ENCODE results near the gene PDZRN4. TPM values are rescaled to one million over a fixed set of nuclear protein-coding genes. Genes with fewer than 3 reads are reported as not detected.
"Not testable (repeated sequence)": the region's sequence is repeated elsewhere in the genome, so short reads cannot be mapped to it uniquely, and the experiment has no call there.

Gene PDZRN4
- total RNA-seq, 1 experiment from 2014 or later, result not detected

DNA sequence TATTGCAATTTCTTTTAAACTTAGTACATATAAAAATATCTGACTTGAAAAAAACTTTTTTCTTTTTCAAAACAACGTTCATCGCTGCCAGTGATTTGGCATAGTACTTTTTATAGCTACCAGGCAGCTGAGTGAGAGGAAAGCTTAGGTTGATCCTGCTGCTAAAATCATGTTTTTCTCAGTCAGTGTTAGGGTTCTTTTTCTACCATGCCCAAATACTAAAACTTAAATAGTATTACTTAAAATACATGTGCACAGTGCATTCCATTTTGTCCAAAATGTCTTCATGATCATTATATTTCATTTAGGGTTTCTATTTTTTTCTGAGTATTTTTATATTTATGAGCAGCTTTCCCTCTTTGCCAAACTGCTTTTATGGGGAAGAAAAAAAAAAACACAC is 123.8 kb downstream of the PDZRN4 start:
- H3K4me1 Mint-ChIP-seq (ENCODE audit: low read depth, unreplicated experiment), result no peaks in the 10 kb centered on the region
- no peaks in the 10 kb centered on the region for H3K9me3 Mint-ChIP-seq (ENCODE audit: unreplicated experiment)
- no peaks in the 10 kb centered on the region for H3K4me1 ChIP-seq
- no peak overlapping the region for H3K4me3 Mint-ChIP-seq (ENCODE audit: unreplicated experiment)
- no peaks in the 10 kb centered on the region for H3K36me3 Mint-ChIP-seq (ENCODE audit: insufficient read depth, unreplicated experiment)
- no TSS peak for BruUV-seq (replicated peaks)
- TF ChIP-seq, protein P1, sequence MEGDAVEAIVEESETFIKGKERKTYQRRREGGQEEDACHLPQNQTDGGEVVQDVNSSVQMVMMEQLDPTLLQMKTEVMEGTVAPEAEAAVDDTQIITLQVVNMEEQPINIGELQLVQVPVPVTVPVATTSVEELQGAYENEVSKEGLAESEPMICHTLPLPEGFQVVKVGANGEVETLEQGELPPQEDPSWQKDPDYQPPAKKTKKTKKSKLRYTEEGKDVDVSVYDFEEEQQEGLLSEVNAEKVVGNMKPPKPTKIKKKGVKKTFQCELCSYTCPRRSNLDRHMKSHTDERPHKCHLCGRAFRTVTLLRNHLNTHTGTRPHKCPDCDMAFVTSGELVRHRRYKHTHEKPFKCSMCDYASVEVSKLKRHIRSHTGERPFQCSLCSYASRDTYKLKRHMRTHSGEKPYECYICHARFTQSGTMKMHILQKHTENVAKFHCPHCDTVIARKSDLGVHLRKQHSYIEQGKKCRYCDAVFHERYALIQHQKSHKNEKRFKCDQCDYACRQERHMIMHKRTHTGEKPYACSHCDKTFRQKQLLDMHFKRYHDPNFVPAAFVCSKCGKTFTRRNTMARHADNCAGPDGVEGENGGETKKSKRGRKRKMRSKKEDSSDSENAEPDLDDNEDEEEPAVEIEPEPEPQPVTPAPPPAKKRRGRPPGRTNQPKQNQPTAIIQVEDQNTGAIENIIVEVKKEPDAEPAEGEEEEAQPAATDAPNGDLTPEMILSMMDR (IDR thresholded peaks at IDR 0.05; ENCODE audit: insufficient read depth in 1 of 2, low read depth in 1 of 2, low read length in 1 of 2, severe bottlenecking in 1 of 2, unreplicated experiment in 1 of 2), result no peak
- H3K27ac Mint-ChIP-seq (ENCODE audit: unreplicated experiment), result no peak overlapping the region
- no peak for DNase-seq
- no peaks in the 10 kb centered on the region for H3K27me3 ChIP-seq (replicated peaks; ENCODE audit: control insufficient read depth, insufficient read depth, low read length)
- CTCF ChIA-PET, result no interaction called here
- intact Hi-C loops (cut with micrococcal nuclease; ENCODE audit: unreplicated experiment), result no loop called here
- POLR2A ChIA-PET, result no interaction called here
- H3K4me3 ChIP-seq (ENCODE audit: low read depth, low read length), result no peak overlapping the region
- H3K36me3 ChIP-seq (ENCODE audit: control insufficient read depth, insufficient read depth, low read length), result no peaks in the 10 kb centered on the region
- H3K9me3 ChIP-seq, result no peaks in the 10 kb centered on the region
- H3K27me3 Mint-ChIP-seq (ENCODE audit: insufficient read depth, unreplicated experiment), result no peaks in the 10 kb centered on the region

DNA sequence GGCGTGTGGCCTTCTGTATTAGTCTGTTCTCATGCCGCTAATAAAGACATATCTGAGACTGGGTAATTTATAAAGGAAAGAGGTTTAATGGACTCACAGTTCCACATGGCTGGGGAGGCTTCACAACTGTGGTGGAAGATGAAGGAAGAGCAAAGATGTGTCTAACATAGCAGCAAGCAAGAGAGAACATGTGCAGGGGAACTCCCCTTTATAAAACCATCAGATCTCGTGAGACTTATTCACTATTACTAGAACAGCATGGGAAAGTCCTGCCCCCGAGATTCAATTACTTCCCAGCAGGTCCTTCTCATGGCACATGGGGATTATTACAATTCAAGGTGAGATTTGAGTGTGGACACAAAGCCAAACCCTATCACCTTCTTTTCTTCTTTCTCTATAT is 124.3 kb downstream of the PDZRN4 start:
- POLR2A ChIA-PET; CTCF ChIA-PET; H3K27me3 Mint-ChIP-seq (ENCODE audit: insufficient read depth, unreplicated experiment); H3K27ac Mint-ChIP-seq (ENCODE audit: unreplicated experiment); H3K36me3 Mint-ChIP-seq (ENCODE audit: insufficient read depth, unreplicated experiment); H3K27me3 ChIP-seq (replicated peaks; ENCODE audit: control insufficient read depth, insufficient read depth, low read length); intact Hi-C loops (cut with micrococcal nuclease; ENCODE audit: unreplicated experiment); H3K4me1 Mint-ChIP-seq (ENCODE audit: low read depth, unreplicated experiment); H3K4me3 ChIP-seq (ENCODE audit: low read depth, low read length); DNase-seq; H3K4me3 Mint-ChIP-seq (ENCODE audit: unreplicated experiment); H3K9me3 ChIP-seq; H3K4me1 ChIP-seq; H3K36me3 ChIP-seq (ENCODE audit: control insufficient read depth, insufficient read depth, low read length); BruUV-seq (replicated peaks); H3K9me3 Mint-ChIP-seq (ENCODE audit: unreplicated experiment): not testable (repeated sequence)

DNA sequence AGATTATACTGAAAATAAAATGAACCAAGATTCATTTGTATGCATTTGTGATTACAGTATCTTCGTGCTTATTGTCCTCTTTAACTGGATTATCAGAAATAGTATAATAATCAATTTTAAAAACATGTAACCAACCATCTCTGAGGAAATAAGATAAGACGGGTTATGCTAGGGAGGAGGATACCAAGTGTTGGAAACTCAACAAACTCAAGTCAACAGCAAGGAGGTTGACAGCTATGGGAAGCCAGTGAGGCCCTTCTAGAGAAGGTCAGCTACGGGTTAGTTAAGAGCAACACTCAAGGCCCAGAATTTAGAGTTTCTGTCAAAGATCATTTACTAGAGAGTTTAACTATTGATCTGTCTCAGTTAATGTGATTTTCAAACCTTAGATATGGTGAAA is 137.2 kb downstream of the PDZRN4 start:
- H3K9me3 Mint-ChIP-seq (ENCODE audit: unreplicated experiment), result no peaks in the 10 kb centered on the region
- intact Hi-C loops (cut with micrococcal nuclease; ENCODE audit: unreplicated experiment), result no loop called here
- no TSS peak for BruUV-seq (replicated peaks)
- no peak for DNase-seq
- Histone ChIP-seq H3K4me1 (no peaks in the 10 kb centered on the region), H3K4me3 (ENCODE audit: low read depth, low read length) (no peak overlapping the region), H3K9me3 (no peaks in the 10 kb centered on the region), H3K36me3 (ENCODE audit: control insufficient read depth, insufficient read depth, low read length) (no peaks in the 10 kb centered on the region), H3K27me3 (replicated peaks; ENCODE audit: control insufficient read depth, insufficient read depth, low read length) (no peaks in the 10 kb centered on the region)
- CTCF ChIA-PET, result no interaction called here
- TF ChIP-seq, protein P1 (IDR thresholded peaks at IDR 0.05; ENCODE audit: insufficient read depth in 1 of 2, low read depth in 1 of 2, low read length in 1 of 2, severe bottlenecking in 1 of 2, unreplicated experiment in 1 of 2), result no peak
- H3K27me3 Mint-ChIP-seq (ENCODE audit: insufficient read depth, unreplicated experiment), result no peaks in the 10 kb centered on the region
- no peak overlapping the region for H3K4me3 Mint-ChIP-seq (ENCODE audit: unreplicated experiment)
- no peak overlapping the region for H3K27ac Mint-ChIP-seq (ENCODE audit: unreplicated experiment)
- no peaks in the 10 kb centered on the region for H3K4me1 Mint-ChIP-seq (ENCODE audit: low read depth, unreplicated experiment)
- H3K36me3 Mint-ChIP-seq (ENCODE audit: insufficient read depth, unreplicated experiment), result no peaks in the 10 kb centered on the region
- POLR2A ChIA-PET, result no interaction called here

Data from Caco-2 (cell line).